Thoracic aorta (tissue), 2 donors: ENCODE results near the gene SHROOM1. TPM values are rescaled to one million over a fixed set of nuclear protein-coding genes. Genes with fewer than 3 reads are reported as not detected.

Experiments used
- ATAC-seq: fragments of 150-250 bp; one replicate; pipeline ENCODE4 v1.8.0; 2017; ENCODE audit warnings: low read depth; ENCODE audit not compliant: insufficient number of reproducible peaks, low FRiP score
- DNase-seq: peaks from one replicate; pipeline ENCODE4 v3.0.0-alpha.2; 2020; ENCODE audit warnings: low spot score
- H3K27ac ChIP-seq, 2 donors: fragments of 200-600 bp; sonication (generic); 1 replicate in 1 of 2; 2 replicates in 1 of 2; pipeline ENCODE4 v1.5.1; 2016; ENCODE audit warnings: mild to moderate bottlenecking in 2 of 2, moderate library complexity in 2 of 2
- H3K27me3 ChIP-seq: fragments of 200-600 bp; sonication (generic); replicated peaks from 2 replicates; pipeline ENCODE4 v1.6.0; 2016; ENCODE audit warnings: mild to moderate bottlenecking; ENCODE audit not compliant: insufficient read depth
- H3K36me3 ChIP-seq: fragments of 200-600 bp; sonication (generic); one replicate; pipeline ENCODE4 v1.5.1; 2016
- H3K4me1 ChIP-seq, 2 donors: fragments of 200-600 bp; sonication (generic); 1 replicate in 1 of 2; 2 replicates in 1 of 2; pipeline versions ENCODE4 v1.5.1 to v1.6.0; 2016; ENCODE audit warnings: low read depth in 2 of 2, mild to moderate bottlenecking in 1 of 2; ENCODE audit not compliant: control insufficient read depth in 1 of 2
- H3K4me3 ChIP-seq: fragments of 200-600 bp; sonication (generic); 2 replicates; pipeline ENCODE4 v1.5.1; 2016; ENCODE audit warnings: mild to moderate bottlenecking
- H3K9me3 ChIP-seq: fragments of 200-600 bp; sonication (generic); 2 replicates; pipeline ENCODE4 v1.5.1; 2016
- CTCF ChIP-seq: fragments of 200-600 bp; sonication (generic); IDR thresholded peaks from one replicate; pipeline ENCODE4 v1.5.1; 2019; ENCODE audit warnings: antibody characterized with exemption
- total RNA-seq, 2 donors: library from RNA; depleted of rRNA; stranded (reverse); fragments of >200 nt; gene quantifications; one replicate each; pipeline versions ENCODE4 v1.1.0 to v1.2.3, GENCODE V29; 2016

The SHROOM1 gene
- total RNA-seq, 2 donors from 2014 or later: 13.1 to 15.4 TPM

DNA sequence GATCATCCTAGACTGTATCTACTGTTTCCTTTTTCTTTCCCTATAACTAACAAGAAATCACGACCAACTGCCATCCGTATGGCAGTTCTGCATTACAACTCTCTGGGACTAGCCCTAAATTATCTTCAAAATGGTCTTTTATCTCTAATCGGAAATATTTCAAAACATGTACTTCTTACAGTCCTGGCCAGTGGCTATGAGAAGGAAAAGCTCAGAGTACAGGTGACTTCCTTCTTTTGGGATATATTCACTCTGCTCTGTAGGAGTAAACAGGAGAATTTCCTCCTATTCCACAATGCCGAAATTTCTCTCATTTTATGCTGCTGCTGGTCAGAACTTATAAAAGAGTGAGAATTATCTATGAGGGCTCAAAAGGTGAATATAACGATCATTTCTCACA, 51.6 kb downstream of the SHROOM1 start:
- Histone ChIP-seq H3K27ac (peak overlapping the region; percentile 85 to 91), H3K9me3 (no peaks in the 10 kb centered on the region), H3K4me1 (peaks cover 18 to 63% of the 10 kb centered on the region in 2 donors), H3K4me3 (peak overlapping the region; percentile 82), H3K36me3 (no peaks in the 10 kb centered on the region), H3K27me3 (no peaks in the 10 kb centered on the region)
- ATAC-seq (no peak), DNase-seq (no peak)
- TF ChIP-seq CTCF: no peak

DNA sequence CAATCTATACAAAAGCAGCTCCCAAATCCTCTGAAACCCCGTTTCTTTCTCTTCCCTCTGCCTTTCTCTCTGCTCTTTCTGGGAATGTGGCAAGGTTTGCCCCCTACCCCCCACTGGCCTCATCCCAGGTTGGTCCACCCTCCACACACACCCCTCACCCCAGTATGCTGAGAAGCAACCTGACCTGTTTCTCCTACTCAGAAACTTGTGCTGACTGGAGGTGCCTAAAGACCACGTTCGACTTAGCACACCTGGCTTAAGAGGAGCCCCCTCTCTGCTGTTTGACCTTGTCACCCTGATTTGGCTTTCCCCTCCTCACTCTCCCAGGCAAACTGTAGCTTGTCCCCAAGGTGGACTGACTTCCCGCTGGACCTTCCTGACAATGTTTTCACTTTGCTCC, 52.3 kb downstream of the SHROOM1 start:
- no peak for ATAC-seq
- H3K27me3 ChIP-seq: no peaks in the 10 kb centered on the region
- TF ChIP-seq CTCF: no peak
- peak overlapping the region; percentile 82 for H3K4me3 ChIP-seq
- peaks cover 25 to 63% of the 10 kb centered on the region in 2 donors for H3K4me1 ChIP-seq
- peak overlapping the region; percentile 85 to 91 for H3K27ac ChIP-seq
- no peaks in the 10 kb centered on the region for H3K36me3 ChIP-seq
- H3K9me3 ChIP-seq: no peaks in the 10 kb centered on the region
- DNase-seq: no peak

- H3K4me3 ChIP-seq: peak within 1 kb of the TSS; percentile 82
- ATAC-seq: no peak
- no peaks in the 10 kb centered on the region for H3K9me3 ChIP-seq
- DNase-seq: no peak
- TF ChIP-seq CTCF: no peak
- H3K36me3 ChIP-seq: no peaks in the 10 kb centered on the region
- no peaks in the 10 kb centered on the region for H3K27me3 ChIP-seq
- peaks cover 32 to 65% of the 10 kb centered on the region in 2 donors for H3K4me1 ChIP-seq
- peak within 1 kb of the TSS; percentile 85 to 91 for H3K27ac ChIP-seq
These were observed 53.0 kb downstream of the SHROOM1 start, which contains the start of gene SEPTIN8 for GRCh38 chr5:132777209-132778069. SEPTIN8 (minus strand) TSS chr5:132777239; CDS start chr5:132777137, 102 bp downstream.

DNA sequence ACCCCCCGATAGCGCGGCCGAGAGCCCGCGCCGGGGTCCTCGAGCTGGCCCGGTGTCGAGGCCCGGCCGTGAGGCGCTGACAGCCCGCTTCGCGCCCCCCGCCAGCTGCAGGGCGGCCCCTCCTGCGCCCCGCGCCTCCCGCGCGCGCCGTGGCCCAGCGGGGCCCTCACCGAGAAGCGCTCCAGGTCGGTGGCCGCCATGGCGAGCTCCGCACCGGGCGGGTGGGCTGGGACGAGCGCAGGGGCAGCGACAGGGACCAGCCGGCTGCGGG, 53.6 kb downstream of the SHROOM1 start:
- Histone ChIP-seq H3K4me3 (peak overlapping the region; percentile 82), H3K36me3 (no peaks in the 10 kb centered on the region), H3K4me1 (peaks cover 38 to 65% of the 10 kb centered on the region in 2 donors), H3K9me3 (no peaks in the 10 kb centered on the region), H3K27ac (peak overlapping the region; percentile 85 to 91), H3K27me3 (no peaks in the 10 kb centered on the region)
- DNase-seq: no peak
- TF ChIP-seq CTCF: no peak
- ATAC-seq: no peak

- peak overlapping the region; percentile 85 to 91 for H3K27ac ChIP-seq
- DNase-seq (no peak), ATAC-seq (no peak)
- no peaks in the 10 kb centered on the region for H3K27me3 ChIP-seq
- H3K36me3 ChIP-seq: no peaks in the 10 kb centered on the region
- peaks cover 43 to 69% of the 10 kb centered on the region in 2 donors for H3K4me1 ChIP-seq
- H3K4me3 ChIP-seq: peak overlapping the region; percentile 82
- no peak for TF ChIP-seq CTCF
- no peaks in the 10 kb centered on the region for H3K9me3 ChIP-seq
These were observed 54.1 kb downstream of the SHROOM1 start for GRCh38 chr5:132776131-132776937.
